Middle frontal gyrus (tissue), 1 donor: ENCODE measurements around the gene MAN1A2.
A peak's percentile ranks its signal among the peaks of the same experiment; 100 is the strongest.
"Not testable (repeated sequence)": the region's sequence is repeated elsewhere in the genome, so short reads cannot be mapped to it uniquely, and the experiment has no call there.

Experiments
- DNase-seq: peaks from one replicate; pipeline ENCODE4 v3.0.0-alpha.2; 2015; ENCODE audit warnings: low spot score; ENCODE audit errors: extremely low spot score

The MAN1A2 gene

GRCh38 chr1:117367046-117368025, at the start of gene MAN1A2:
Gene MAN1A2, plus strand, starts transcription at chr1:117367449. Its CDS starts 735 bp downstream, at chr1:117368184.
- peak; percentile 53 for DNase-seq

GRCh38 chr1:117318011-117318410, 49.2 kb upstream of the MAN1A2 start:
- no peak for DNase-seq

- DNase-seq = no peak
Measured at GRCh38 chr1:117318426-117318825, 48.8 kb upstream of the MAN1A2 start.

GRCh38 chr1:117320515-117320914, 46.7 kb upstream of the MAN1A2 start:
- no peak for DNase-seq

- peak; percentile 37 for DNase-seq
Measured at GRCh38 chr1:117321680-117322609, 45.3 kb upstream of the MAN1A2 start.

GRCh38 chr1:117324357-117324756, 42.9 kb upstream of the MAN1A2 start:
- DNase-seq = no peak

- DNase-seq = not testable (repeated sequence)
Measured at GRCh38 chr1:117326035-117326434, 41.2 kb upstream of the MAN1A2 start.

GRCh38 chr1:117327011-117327410, 40.2 kb upstream of the MAN1A2 start:
- DNase-seq = no peak

- DNase-seq = no peak
Measured at GRCh38 chr1:117335376-117336086, 31.7 kb upstream of the MAN1A2 start.

- no peak for DNase-seq
Measured at GRCh38 chr1:117336088-117336817, 31.0 kb upstream of the MAN1A2 start.

- DNase-seq = no peak
Measured at GRCh38 chr1:117339866-117340700, 27.2 kb upstream of the MAN1A2 start.

GRCh38 chr1:117341123-117341522, 26.1 kb upstream of the MAN1A2 start:
- DNase-seq = no peak

- no peak for DNase-seq
Measured at GRCh38 chr1:117342397-117342796, 24.9 kb upstream of the MAN1A2 start.

- DNase-seq = no peak
Measured at GRCh38 chr1:117346206-117346928, 20.9 kb upstream of the MAN1A2 start.

GRCh38 chr1:117347907-117348306, 19.3 kb upstream of the MAN1A2 start:
- no peak for DNase-seq

- DNase-seq = not testable (repeated sequence)
Measured at GRCh38 chr1:117352695-117353094, 14.6 kb upstream of the MAN1A2 start.

- DNase-seq = not testable (repeated sequence)
Measured at GRCh38 chr1:117357833-117358603, 9.2 kb upstream of the MAN1A2 start.

GRCh38 chr1:117358604-117358887, 8.7 kb upstream of the MAN1A2 start:
- not testable (repeated sequence) for DNase-seq
